NCI-H748 (cell line): ENCODE measurements around the gene TMEM178B.

Experiments used
- DNase-seq: peaks from one replicate; lab custom pipeline; 2025; ENCODE audit not compliant: unreplicated experiment; lab: John Stamatoyannopoulos, UW

Gene TMEM178B

DNA sequence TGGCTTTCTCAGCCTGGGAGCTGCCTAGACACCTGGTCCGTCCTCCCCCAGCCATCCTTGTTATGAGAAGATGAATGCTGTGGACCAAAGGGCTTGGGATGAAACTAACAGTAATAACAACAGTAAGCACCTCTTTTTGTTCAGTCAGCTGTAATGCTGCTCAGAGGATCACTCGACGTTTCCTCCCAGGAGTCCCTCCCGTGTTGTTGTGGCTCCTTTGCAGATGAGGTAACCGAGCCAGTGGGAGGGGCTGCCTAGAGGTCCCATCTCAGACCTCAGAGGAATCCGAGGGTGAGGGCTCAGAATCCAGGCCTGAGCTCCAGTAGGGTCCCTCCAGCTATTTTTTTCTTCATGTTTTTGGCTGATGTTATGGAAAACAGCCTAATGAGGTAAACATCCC lies 145.1 kb downstream of the TMEM178B start:
- no peak for DNase-seq

GRCh38 chr7:141220263-141220880 lies 146.5 kb downstream of the TMEM178B start:
- peak; percentile 66 for DNase-seq

- DNase-seq = no peak
Measured at GRCh38 chr7:141221007-141221612, 147.2 kb downstream of the TMEM178B start.

GRCh38 chr7:141225916-141226618 lies 152.2 kb downstream of the TMEM178B start:
- DNase-seq = no peak

DNA sequence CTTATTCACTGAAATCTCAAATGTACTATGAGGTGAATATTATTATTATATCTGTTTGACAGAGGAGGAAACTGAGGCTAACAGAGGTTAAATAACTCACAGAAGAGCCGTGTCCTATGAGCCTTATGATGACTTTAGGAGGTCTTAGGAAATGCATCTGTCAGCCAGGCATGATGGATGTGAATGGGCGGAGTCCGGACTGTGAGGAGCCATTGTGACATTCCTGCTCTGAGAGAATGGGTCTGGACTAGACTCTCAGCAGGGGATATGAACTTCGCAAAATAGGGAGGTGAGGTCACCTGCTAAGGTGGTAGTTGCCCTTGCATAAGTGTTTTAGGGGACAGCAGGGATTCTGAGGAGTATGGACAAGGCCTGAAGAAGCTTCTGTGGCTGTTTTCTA lies 153.6 kb downstream of the TMEM178B start:
- DNase-seq = peak; percentile 22

GRCh38 chr7:141228482-141228881 lies 154.6 kb downstream of the TMEM178B start:
- DNase-seq = no peak

- peak; percentile 74 for DNase-seq
Measured at GRCh38 chr7:141231018-141231792, 157.3 kb downstream of the TMEM178B start.

DNA sequence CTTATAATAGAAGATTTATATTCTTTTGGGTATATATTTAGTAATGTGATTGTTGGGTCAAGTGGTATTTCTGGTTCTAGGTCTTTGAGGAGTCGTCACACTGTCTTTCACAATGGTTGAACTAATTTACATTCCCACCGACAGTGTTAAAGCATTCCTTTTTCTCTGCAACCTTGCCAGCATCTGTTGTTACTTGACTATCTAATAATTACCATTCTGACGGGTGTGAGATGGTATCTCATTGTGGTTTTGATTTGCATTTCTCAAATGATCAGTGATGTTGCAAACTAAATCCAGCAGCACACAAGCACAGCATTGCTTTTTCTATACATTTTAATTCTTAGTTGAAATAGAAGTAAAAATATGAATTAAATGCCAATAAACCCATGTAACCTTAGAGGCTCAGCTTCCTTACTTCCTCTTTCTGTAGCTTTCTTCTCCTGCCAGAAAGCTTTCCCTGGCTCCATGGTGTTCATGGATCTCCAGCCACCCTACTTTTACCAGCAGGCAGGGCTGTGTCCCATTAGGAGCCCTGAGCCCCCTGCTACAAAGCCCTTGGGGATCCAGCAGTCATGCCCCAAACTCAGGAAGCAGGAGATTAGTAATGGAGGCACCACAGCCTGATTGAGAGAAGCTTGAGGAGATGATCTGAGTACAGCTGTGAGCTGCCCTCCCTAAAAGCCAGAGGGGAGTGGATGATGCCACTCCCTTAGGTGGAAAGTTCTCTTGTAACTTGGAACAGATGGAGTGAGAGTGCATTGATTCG lies 158.6 kb downstream of the TMEM178B start:
- no peak for DNase-seq

- DNase-seq = no peak
Measured at GRCh38 chr7:141234335-141235105, 160.7 kb downstream of the TMEM178B start.

GRCh38 chr7:141235656-141236055 lies 161.8 kb downstream of the TMEM178B start:
- DNase-seq = no peak

- no peak for DNase-seq
Measured at GRCh38 chr7:141238596-141239243, 164.9 kb downstream of the TMEM178B start.

GRCh38 chr7:141239661-141240060 lies 165.8 kb downstream of the TMEM178B start:
- DNase-seq = no peak

DNA sequence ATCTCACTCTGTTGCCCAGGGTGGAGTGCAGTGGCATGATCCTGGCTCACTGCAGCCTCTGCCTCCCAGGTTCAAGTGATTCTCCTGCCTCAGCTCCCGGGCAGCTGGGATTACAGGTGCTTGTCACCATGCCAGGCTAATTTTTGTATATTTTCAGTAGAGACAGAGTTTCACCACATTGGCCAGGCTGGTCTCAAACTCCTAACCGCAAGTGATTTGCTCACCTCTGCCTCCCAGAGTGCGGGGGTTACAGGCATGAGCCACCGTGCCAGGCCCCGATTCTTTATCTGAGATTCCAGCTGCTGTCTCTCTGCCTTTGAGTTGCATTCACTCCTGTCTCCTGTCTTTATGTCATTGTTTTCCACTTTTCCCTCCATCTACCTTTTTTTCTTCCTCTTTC lies 168.7 kb downstream of the TMEM178B start:
- no peak for DNase-seq

DNA sequence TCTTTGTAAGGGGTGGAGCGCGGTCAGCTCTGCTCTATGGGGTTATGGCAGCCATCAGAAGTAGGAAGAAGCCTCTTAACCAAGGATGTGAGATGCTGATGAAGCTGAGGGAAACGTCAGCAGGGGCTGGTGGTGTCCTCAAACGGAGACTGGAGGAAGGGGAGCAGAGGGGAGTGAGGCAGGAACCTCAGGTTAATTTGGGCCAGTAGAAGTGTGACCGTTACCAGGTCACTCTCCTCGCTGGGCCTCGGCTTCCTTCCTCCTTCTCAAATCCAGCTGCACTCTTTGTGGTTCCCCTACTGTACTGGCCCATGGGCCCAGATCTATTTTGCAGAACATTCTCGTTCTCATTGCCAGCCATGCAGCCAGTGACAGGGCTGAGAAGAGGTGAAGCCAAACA lies 169.5 kb downstream of the TMEM178B start:
- DNase-seq = no peak

- no peak for DNase-seq
Measured at GRCh38 chr7:141244435-141244834, 170.6 kb downstream of the TMEM178B start.

DNA sequence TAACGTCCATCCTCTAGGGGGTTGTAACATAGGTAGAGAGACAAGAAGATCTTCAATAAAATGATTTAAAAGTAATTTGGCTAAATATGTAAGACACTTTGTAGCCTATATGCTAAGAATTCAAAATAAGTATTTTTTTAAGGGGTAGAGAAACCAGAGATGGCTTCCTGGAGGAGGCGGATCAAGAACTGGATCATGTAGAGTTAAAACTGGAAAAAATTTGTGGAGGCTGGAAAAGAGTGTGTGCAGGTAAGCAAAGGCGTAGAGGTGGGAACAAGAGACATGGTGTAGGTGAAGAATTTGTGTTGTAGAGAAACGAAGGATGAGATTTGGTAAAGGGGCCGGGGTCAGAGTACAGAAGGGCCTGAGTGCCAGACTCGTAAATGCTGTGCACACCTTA lies 172.6 kb downstream of the TMEM178B start:
- no peak for DNase-seq

DNA sequence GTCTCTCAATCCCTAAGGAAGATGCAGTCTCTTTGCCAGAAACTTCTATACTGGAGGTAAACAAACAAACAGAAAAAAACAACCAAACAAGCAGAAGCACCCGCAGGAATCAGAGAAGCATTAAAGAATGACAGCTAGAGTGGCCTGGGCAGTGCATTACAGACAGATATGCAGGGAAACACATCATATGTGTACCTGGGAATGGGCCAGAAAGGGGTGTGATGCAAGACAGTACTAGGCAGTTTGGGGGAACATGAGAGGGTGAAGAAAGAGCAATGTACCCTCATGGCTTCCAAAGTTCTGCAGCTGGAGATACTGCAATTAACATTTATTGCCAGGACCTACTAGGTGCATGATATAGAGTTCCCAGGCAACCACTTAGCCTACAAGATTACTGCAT lies 177.3 kb downstream of the TMEM178B start:
- DNase-seq = no peak

GRCh38 chr7:141251957-141252356 lies 178.1 kb downstream of the TMEM178B start:
- DNase-seq = no peak

DNA sequence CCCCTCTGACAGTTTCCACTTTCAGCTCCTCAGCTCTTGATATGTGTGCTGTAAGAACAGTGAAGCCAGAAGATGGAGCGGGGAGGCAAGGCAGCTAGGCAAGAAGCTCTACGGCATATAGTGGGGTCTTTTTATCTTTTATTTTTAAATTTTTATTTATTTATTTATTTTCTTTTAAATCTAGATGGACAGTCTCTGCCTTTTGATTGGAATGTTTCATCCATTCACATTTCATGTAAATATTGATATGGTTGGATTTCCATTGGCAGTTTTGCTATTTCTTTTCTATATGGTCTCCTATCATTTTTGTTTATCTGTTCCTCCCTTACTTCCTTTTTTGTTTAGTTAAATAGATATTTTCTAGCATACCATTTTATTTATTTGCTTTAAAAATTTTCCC lies 183.7 kb downstream of the TMEM178B start:
- no peak for DNase-seq

DNA sequence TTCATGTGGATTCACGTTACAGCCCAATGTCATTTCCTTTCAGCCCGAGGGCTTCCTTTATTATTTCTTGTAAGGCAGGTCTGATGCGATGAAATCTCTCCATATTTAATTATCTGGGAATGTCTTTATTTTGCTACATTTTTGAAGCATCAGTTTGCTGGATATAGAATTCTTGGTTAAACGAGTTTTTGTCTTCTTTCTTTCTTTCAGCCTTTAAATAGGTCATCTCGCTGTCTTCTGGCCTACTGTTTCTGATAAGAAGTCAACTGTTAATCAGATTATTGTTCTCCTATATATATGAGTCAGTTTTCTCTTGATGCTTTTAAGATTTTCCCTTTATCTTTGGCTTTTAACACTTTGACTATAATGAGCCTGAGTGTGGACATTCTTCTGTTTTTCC lies 184.7 kb downstream of the TMEM178B start:
- DNase-seq = no peak
